ENCODE data around the gene FUT4. TPM values are rescaled to one million over a fixed set of nuclear protein-coding genes. Genes with fewer than 3 reads are reported as not detected.

Gene FUT4
- total and polyA plus RNA-seq, 2 donors (not counting 1 experiment from before 2014, with no cell fraction given), result 0.89 to 3.7 TPM

DNA sequence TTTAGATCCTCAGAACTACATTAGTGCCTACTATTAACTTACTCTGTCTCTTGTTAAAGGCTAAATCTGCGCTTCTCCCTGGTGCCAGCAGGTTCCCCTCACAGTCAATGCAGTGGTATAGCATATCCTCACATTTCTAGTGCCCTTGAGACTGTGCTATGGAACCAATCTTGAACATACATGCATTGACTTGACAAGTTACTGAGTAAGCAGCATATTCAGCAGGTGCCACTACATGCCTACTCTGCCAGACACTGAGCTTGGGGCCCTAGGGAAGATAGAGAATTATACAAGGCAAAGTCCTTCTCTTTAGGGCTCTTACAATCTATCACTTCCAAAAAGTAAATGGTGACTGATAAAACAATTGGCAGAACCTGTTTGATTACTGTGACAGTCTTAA lies 3.2 kb downstream of the FUT4 start:
- no peak overlapping the region for H3K4me2 ChIP-seq (replicated peaks; ENCODE audit: low read depth, low read length, poor library complexity, severe bottlenecking)
- 100% methylated on average over 1 of the region's 1 CpG for WGBS (ENCODE audit: insufficient coverage)
- H3K36me3 ChIP-seq (replicated peaks in 1 of 2; ENCODE audit: control extremely low read depth in 1 of 2, control insufficient read depth in 1 of 2, extremely low read depth in 1 of 2, insufficient read depth in 2 of 2, low read length in 1 of 2), result no peaks in the 10 kb centered on the region
- DNase-seq (no peak), ATAC-seq (ENCODE audit: low read depth) (no peak)
- peaks cover 5% of the 10 kb centered on the region for H4K20me1 ChIP-seq (ENCODE audit: control insufficient read depth, insufficient read depth, low read length, poor library complexity, severe bottlenecking)
- peaks cover 0 to 3% (median 0%) of the 10 kb centered on the region in 3 donors for H3K9me3 ChIP-seq (ENCODE audit: control extremely low read depth in 1 of 3, control insufficient read depth in 2 of 3, insufficient read depth in 1 of 3, low read length in 2 of 3)
- H3K4me1 ChIP-seq (ENCODE audit: control insufficient read depth in 2 of 2, insufficient read depth in 2 of 2, low read length in 2 of 2), result peaks cover 6 to 18% of the 10 kb centered on the region in 2 donors
- no peaks in the 10 kb centered on the region for H3K27me3 Mint-ChIP-seq
- no peaks in the 10 kb centered on the region for H3K9me3 Mint-ChIP-seq (ENCODE audit: insufficient read depth)
- peaks cover 23% of the 10 kb centered on the region for H3K4me1 Mint-ChIP-seq
- H3K4me3 Mint-ChIP-seq, result peak overlapping the region; percentile 23
- H3K79me2 ChIP-seq (ENCODE audit: control insufficient read depth, insufficient read depth, low read length), result no peaks in the 10 kb centered on the region
- CTCF ChIA-PET, result interaction anchor here (1.0 kb wide), 1 partner anchor 42 kb away, joined by 3 read pairs; no protein-coding TSS in a partner anchor
- no peaks in the 10 kb centered on the region for H3K27me3 ChIP-seq (replicated peaks in 1 of 4; ENCODE audit: control extremely low read depth in 1 of 4, control insufficient read depth in 3 of 4, insufficient read depth in 4 of 4, low read length in 3 of 4)
- no peak overlapping the region for H3K4me3 ChIP-seq (ENCODE audit: control extremely low read depth in 1 of 5, extremely low read depth in 1 of 5, insufficient read depth in 1 of 5, low read depth in 2 of 5, low read length in 4 of 5)
- no peak overlapping the region for H3K27ac ChIP-seq (ENCODE audit: low read length in 2 of 2)
- no peak overlapping the region for H3K9ac ChIP-seq (ENCODE audit: low read length)
- POLR2A ChIA-PET, result no interaction called here
- H3K27ac Mint-ChIP-seq, result no peak overlapping the region
- intact Hi-C loops (cut with micrococcal nuclease), result no loop called here
- TF ChIP-seq, protein P1, sequence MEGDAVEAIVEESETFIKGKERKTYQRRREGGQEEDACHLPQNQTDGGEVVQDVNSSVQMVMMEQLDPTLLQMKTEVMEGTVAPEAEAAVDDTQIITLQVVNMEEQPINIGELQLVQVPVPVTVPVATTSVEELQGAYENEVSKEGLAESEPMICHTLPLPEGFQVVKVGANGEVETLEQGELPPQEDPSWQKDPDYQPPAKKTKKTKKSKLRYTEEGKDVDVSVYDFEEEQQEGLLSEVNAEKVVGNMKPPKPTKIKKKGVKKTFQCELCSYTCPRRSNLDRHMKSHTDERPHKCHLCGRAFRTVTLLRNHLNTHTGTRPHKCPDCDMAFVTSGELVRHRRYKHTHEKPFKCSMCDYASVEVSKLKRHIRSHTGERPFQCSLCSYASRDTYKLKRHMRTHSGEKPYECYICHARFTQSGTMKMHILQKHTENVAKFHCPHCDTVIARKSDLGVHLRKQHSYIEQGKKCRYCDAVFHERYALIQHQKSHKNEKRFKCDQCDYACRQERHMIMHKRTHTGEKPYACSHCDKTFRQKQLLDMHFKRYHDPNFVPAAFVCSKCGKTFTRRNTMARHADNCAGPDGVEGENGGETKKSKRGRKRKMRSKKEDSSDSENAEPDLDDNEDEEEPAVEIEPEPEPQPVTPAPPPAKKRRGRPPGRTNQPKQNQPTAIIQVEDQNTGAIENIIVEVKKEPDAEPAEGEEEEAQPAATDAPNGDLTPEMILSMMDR (IDR thresholded peaks at IDR 0.05), result no peak
- no peak for TF ChIP-seq EZH2 (IDR thresholded peaks at IDR 0.05; ENCODE audit: borderline replicate concordance, insufficient read depth, low read depth, low read length, poor library complexity, severe bottlenecking)
- no peak overlapping the region for H2AFZ ChIP-seq (ENCODE audit: insufficient read depth, low read depth, low read length, poor library complexity, severe bottlenecking)

DNA sequence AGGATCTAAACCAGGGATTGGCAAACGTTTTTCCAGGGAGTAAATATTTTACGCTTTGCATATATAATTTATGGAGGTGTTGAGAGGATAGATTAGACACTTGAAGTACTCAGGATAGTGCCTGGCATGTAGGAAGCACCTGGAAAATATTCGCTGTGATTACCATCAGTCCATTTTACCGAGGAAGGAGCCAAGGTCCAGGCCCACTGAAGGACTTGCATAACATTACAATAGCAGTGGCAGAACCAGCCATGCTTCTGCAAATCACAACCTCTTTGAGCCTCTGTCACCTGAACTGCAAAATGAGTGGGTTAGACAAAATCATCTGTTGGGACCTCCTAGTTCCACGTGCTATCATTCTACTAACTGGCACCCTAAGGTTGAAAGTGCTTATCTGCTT lies 5.4 kb downstream of the FUT4 start:
- Histone ChIP-seq H3K4me3 (ENCODE audit: control extremely low read depth in 1 of 5, extremely low read depth in 1 of 5, insufficient read depth in 1 of 5, low read depth in 2 of 5, low read length in 4 of 5) (no peak overlapping the region), H3K9me3 (ENCODE audit: control extremely low read depth in 1 of 3, control insufficient read depth in 2 of 3, insufficient read depth in 1 of 3, low read length in 2 of 3) (peaks cover 0 to 3% (median 0%) of the 10 kb centered on the region in 3 donors), H3K27me3 (replicated peaks in 1 of 4; ENCODE audit: control extremely low read depth in 1 of 4, control insufficient read depth in 3 of 4, insufficient read depth in 4 of 4, low read length in 3 of 4) (no peaks in the 10 kb centered on the region), H3K27ac (ENCODE audit: low read length in 2 of 2) (no peak overlapping the region), H2AFZ (ENCODE audit: insufficient read depth, low read depth, low read length, poor library complexity, severe bottlenecking) (no peak overlapping the region), H4K20me1 (ENCODE audit: control insufficient read depth, insufficient read depth, low read length, poor library complexity, severe bottlenecking) (peaks cover 5% of the 10 kb centered on the region), H3K79me2 (ENCODE audit: control insufficient read depth, insufficient read depth, low read length) (no peaks in the 10 kb centered on the region), H3K9ac (ENCODE audit: low read length) (no peak overlapping the region), H3K4me1 (ENCODE audit: control insufficient read depth in 2 of 2, insufficient read depth in 2 of 2, low read length in 2 of 2) (peaks cover 0 to 9% of the 10 kb centered on the region in 2 donors), H3K36me3 (replicated peaks in 1 of 2; ENCODE audit: control extremely low read depth in 1 of 2, control insufficient read depth in 1 of 2, extremely low read depth in 1 of 2, insufficient read depth in 2 of 2, low read length in 1 of 2) (no peaks in the 10 kb centered on the region), H3K4me2 (replicated peaks; ENCODE audit: low read depth, low read length, poor library complexity, severe bottlenecking) (no peak overlapping the region)
- ChIA-PET CTCF (no interaction called here), POLR2A (no interaction called here)
- Mint-ChIP-seq H3K27me3 (no peaks in the 10 kb centered on the region), H3K9me3 (ENCODE audit: insufficient read depth) (no peaks in the 10 kb centered on the region), H3K27ac (no peak overlapping the region), H3K4me1 (peaks cover 11% of the 10 kb centered on the region), H3K4me3 (no peak overlapping the region)
- intact Hi-C loops (cut with micrococcal nuclease), result no loop called here
- WGBS (ENCODE audit: insufficient coverage), result 74% methylated on average over 3 of the region's 5 CpGs
- TF ChIP-seq, protein P1 (IDR thresholded peaks at IDR 0.05), result no peak
- no peak for TF ChIP-seq EZH2 (IDR thresholded peaks at IDR 0.05; ENCODE audit: borderline replicate concordance, insufficient read depth, low read depth, low read length, poor library complexity, severe bottlenecking)
- DNase-seq, result no peak
- no peak for ATAC-seq (ENCODE audit: low read depth)
